ENCODE measurements around the gene MAEA. TPM values are rescaled to one million over a fixed set of nuclear protein-coding genes. Genes with fewer than 3 reads are reported as not detected.

Gene MAEA
- total RNA-seq, 1 donor from 2014 or later, result 68.2 TPM

Other genes starting within 250 kb of the MAEA start
- gene RNF212, start 176.3 kb upstream of the MAEA start, total RNA-seq (ENCODE audit: unreplicated experiment), result 3.3 TPM
- 0.97 TPM for gene SPON2, start 117.3 kb upstream of the MAEA start, total RNA-seq (ENCODE audit: unreplicated experiment)
- 165 TPM for gene CTBP1, start 40.8 kb upstream of the MAEA start, total RNA-seq (ENCODE audit: unreplicated experiment)
- 22.1 TPM for gene UVSSA, start 57.3 kb downstream of the MAEA start, total RNA-seq (ENCODE audit: unreplicated experiment)
- not detected for gene NKX1-1, start 116.6 kb downstream of the MAEA start, total RNA-seq (ENCODE audit: unreplicated experiment)